Liver (tissue), 9 donors: ENCODE data around the gene PTCH2. TPM values are rescaled to one million over a fixed set of nuclear protein-coding genes. Genes with fewer than 3 reads are reported as not detected.

Experiments
- DNase-seq: peaks from one replicate; pipeline ENCODE4 v3.0.0-alpha.2; 2017; ENCODE audit warnings: low spot score
- H3K27ac ChIP-seq, 2 donors: one replicate each; pipeline ENCODE4 v1.7.0; 2013; ENCODE audit warnings: inconsistent platforms in 2 of 2, low read length in 2 of 2, control low read depth in 1 of 2, low read depth in 1 of 2, mild to moderate bottlenecking in 1 of 2
- H3K27me3 ChIP-seq, 4 donors: one replicate each; pipeline versions ENCODE4 v1.6.1 to v1.7.0; 2013; ENCODE audit warnings: low read length in 3 of 4, inconsistent platforms in 1 of 4, mild to moderate bottlenecking in 1 of 4, moderate library complexity in 1 of 4; ENCODE audit not compliant: control insufficient read depth in 4 of 4, insufficient read depth in 4 of 4
- H3K36me3 ChIP-seq, 4 donors: one replicate each; pipeline versions ENCODE4 v1.6.1 to v1.7.0; 2013; ENCODE audit warnings: low read length in 3 of 4, mild to moderate bottlenecking in 3 of 4, low read depth in 1 of 4, moderate library complexity in 1 of 4; ENCODE audit not compliant: control insufficient read depth in 4 of 4, insufficient read depth in 3 of 4
- H3K4me1 ChIP-seq, 4 donors: one replicate each; pipeline versions ENCODE4 v1.6.1 to v1.7.0; 2013; ENCODE audit warnings: low read length in 3 of 4, mild to moderate bottlenecking in 3 of 4, moderate library complexity in 1 of 4; ENCODE audit not compliant: control insufficient read depth in 4 of 4, insufficient read depth in 4 of 4
- H3K4me3 ChIP-seq, 3 donors: one replicate each; pipeline versions ENCODE4 v1.6.1 to v1.7.0; 2013; ENCODE audit warnings: low read length in 3 of 3, control low read depth in 1 of 3, low read depth in 1 of 3, mild to moderate bottlenecking in 1 of 3
- H3K9ac ChIP-seq, 2 donors: one replicate each; pipeline ENCODE4 v1.7.0; 2013; ENCODE audit warnings: low read length in 2 of 2, mild to moderate bottlenecking in 2 of 2, moderate library complexity in 2 of 2, control low read depth in 1 of 2, low read depth in 1 of 2
- H3K9me3 ChIP-seq, 4 donors: one replicate each; pipeline versions ENCODE4 v1.6.1 to v1.7.0; 2013; ENCODE audit warnings: low read length in 3 of 4; ENCODE audit not compliant: control insufficient read depth in 4 of 4
- FOXA1 ChIP-seq: IDR thresholded peaks from 2 replicates; pipeline ENCODE4 v1.6.1; 2016; ENCODE audit warnings: antibody characterized with exemption
- JUND ChIP-seq, 2 donors: IDR thresholded peaks; 2 replicates each; pipeline ENCODE4 v1.6.1; 2016; ENCODE audit warnings: antibody characterized with exemption in 2 of 2
- NR2F2 ChIP-seq: IDR thresholded peaks from 2 replicates; pipeline ENCODE4 v1.6.1; 2016; ENCODE audit warnings: antibody characterized with exemption
- YY1 ChIP-seq: IDR thresholded peaks from 2 replicates; pipeline ENCODE4 v1.6.1; 2016; ENCODE audit warnings: antibody characterized with exemption, mild to moderate bottlenecking
- WGBS: extraction: QIAGEN DNeasy Blood & Tissue Kit; methylation state at CpG from one replicate; pipeline ENCODE4 v1.1.7; 2013; 5-methylcytosine and 5-hydroxymethylcytosine counted together
- polyA plus RNA-seq, 2 donors: library from polyadenylated mRNA; stranded (reverse) in 1 of 2; unstranded in 1 of 2; fragments of 200-250 nt in 1 of 2; fragments of >200 nt in 1 of 2; fragmentation: Nextera tagmentation in 1 of 2; extraction: Ambion mirVana in 1 of 2; gene quantifications; one replicate each; pipeline versions ENCODE4 v1.2.1 to v1.2.3, GENCODE V29; 2013 to 2015
- total RNA-seq, 2 donors: library from RNA; depleted of rRNA; stranded (reverse); fragments of >200 nt; gene quantifications; one replicate each; pipeline ENCODE4 v1.2.3, GENCODE V29; 2014
- TF ChIP-seq, protein P1 (sequence below): IDR thresholded peaks from 2 replicates; pipeline ENCODE4 v1.6.1; 2016; ENCODE audit warnings: antibody characterized with exemption
- TF ChIP-seq, protein P2 (sequence below): IDR thresholded peaks from 2 replicates; pipeline ENCODE4 v1.6.1; 2016; ENCODE audit warnings: antibody characterized with exemption, mild to moderate bottlenecking
- TF ChIP-seq, protein P3 (sequence below): IDR thresholded peaks from 2 replicates; pipeline ENCODE4 v1.6.1; 2016; ENCODE audit warnings: antibody characterized with exemption
- TF ChIP-seq, protein P4 (sequence below): IDR thresholded peaks from 2 replicates; pipeline ENCODE4 v1.6.1; 2016; ENCODE audit warnings: antibody characterized with exemption
- donor health status: healthy.
- donor health status: healthy.
- donor health status: healthy.
- donor health status: healthy.
- donor health status: healthy.

The PTCH2 gene
- total and polyA plus RNA-seq, 4 donors: 0.14 to 0.24 (median 0.16) TPM

DNA sequence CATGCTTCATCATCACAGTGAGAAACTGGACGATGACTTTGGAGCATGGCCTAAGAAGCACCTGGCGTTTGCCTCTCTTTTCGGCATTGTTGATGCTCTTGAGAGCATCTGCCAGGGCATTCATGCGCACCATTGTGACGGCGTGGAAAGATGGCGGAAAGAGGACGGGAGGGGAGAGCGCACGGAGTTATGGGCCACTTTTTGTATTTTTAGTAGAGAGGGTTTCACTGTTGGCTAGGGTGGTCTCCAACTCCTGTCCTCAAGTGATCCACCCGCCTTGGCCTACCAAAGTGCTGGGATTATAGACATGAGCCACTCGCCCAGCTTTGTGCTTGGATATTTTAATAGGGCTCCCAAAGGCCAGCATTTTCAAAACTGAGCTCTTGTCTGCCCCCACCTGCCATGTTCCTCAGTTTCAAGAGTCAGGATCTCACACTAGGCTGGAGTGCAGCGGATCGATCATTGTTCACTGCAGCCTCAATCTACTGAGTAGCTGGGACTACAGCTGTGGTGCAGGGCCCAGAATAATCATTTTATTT is 62.4 kb downstream of the PTCH2 start:
- peaks cover 4 to 25% (median 13%) of the 10 kb centered on the region in 4 donors for H3K4me1 ChIP-seq

DNA sequence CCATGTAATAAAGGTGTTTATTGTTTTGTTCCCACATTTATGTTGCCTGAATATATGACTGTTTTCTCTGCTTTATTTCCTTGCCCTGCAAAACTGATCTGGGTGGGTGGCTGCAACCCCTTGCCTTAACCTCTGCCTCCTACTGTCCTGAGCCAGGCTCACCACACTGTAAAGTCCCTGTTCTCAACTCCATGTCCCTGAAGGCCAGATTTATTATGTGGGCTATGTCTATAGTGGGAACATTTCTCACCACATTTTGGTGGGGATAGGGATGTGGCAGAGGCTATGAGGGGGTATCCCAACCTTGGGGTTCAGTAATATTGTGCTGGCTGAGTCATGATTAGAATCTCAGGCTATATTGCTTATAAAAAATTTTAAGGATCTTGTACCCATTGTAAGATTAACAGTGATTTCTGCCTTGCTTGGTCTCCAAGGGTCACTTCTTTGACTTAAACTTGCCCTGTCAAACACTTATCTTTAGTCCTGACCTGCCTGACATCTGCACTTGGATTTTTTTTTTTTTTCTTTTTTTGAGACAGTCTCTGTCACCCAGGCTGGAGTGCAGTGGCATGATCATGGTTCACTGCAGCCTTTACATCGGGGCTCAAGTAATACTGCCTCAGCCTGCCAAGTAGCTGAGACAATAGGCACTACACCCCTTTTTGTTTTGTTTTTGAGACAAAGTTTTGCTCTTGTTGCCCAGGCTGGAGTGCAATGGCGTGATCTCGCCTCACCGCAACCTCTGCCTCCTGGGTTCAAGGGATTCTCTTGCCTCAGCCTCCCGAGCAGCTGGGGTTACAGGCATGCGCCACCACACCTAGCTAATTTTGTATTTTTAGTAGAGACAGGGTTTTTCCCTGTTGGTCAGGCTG is 64.1 kb downstream of the PTCH2 start:
- no peak for DNase-seq
- peaks cover 2 to 19% (median 11%) of the 10 kb centered on the region in 4 donors for H3K4me1 ChIP-seq
- no peak overlapping the region for H3K27ac ChIP-seq
- no peaks in the 10 kb centered on the region for H3K9me3 ChIP-seq
- TF ChIP-seq, protein P1, sequence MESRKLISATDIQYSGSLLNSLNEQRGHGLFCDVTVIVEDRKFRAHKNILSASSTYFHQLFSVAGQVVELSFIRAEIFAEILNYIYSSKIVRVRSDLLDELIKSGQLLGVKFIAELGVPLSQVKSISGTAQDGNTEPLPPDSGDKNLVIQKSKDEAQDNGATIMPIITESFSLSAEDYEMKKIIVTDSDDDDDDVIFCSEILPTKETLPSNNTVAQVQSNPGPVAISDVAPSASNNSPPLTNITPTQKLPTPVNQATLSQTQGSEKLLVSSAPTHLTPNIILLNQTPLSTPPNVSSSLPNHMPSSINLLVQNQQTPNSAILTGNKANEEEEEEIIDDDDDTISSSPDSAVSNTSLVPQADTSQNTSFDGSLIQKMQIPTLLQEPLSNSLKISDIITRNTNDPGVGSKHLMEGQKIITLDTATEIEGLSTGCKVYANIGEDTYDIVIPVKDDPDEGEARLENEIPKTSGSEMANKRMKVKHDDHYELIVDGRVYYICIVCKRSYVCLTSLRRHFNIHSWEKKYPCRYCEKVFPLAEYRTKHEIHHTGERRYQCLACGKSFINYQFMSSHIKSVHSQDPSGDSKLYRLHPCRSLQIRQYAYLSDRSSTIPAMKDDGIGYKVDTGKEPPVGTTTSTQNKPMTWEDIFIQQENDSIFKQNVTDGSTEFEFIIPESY: no peak
- TF ChIP-seq JUND (IDR thresholded peaks at IDR 0.05) (no peak), YY1 (no peak)
- TF ChIP-seq, protein P2, sequence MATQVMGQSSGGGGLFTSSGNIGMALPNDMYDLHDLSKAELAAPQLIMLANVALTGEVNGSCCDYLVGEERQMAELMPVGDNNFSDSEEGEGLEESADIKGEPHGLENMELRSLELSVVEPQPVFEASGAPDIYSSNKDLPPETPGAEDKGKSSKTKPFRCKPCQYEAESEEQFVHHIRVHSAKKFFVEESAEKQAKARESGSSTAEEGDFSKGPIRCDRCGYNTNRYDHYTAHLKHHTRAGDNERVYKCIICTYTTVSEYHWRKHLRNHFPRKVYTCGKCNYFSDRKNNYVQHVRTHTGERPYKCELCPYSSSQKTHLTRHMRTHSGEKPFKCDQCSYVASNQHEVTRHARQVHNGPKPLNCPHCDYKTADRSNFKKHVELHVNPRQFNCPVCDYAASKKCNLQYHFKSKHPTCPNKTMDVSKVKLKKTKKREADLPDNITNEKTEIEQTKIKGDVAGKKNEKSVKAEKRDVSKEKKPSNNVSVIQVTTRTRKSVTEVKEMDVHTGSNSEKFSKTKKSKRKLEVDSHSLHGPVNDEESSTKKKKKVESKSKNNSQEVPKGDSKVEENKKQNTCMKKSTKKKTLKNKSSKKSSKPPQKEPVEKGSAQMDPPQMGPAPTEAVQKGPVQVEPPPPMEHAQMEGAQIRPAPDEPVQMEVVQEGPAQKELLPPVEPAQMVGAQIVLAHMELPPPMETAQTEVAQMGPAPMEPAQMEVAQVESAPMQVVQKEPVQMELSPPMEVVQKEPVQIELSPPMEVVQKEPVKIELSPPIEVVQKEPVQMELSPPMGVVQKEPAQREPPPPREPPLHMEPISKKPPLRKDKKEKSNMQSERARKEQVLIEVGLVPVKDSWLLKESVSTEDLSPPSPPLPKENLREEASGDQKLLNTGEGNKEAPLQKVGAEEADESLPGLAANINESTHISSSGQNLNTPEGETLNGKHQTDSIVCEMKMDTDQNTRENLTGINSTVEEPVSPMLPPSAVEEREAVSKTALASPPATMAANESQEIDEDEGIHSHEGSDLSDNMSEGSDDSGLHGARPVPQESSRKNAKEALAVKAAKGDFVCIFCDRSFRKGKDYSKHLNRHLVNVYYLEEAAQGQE: no peak
- TF ChIP-seq, protein P3, sequence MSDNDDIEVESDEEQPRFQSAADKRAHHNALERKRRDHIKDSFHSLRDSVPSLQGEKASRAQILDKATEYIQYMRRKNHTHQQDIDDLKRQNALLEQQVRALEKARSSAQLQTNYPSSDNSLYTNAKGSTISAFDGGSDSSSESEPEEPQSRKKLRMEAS: no peak
- 96% methylated on average over 6 of the region's 6 CpGs for WGBS
- H3K36me3 ChIP-seq: peaks cover 5 to 29% (median 18%) of the 10 kb centered on the region in 4 donors
- no peaks in the 10 kb centered on the region for H3K27me3 ChIP-seq
- no peak overlapping the region for H3K4me3 ChIP-seq
- no peak overlapping the region for H3K9ac ChIP-seq

More for the DNA sequence above, 62.4 kb downstream of the PTCH2 start:
- Histone ChIP-seq H3K9me3 (no peaks in the 10 kb centered on the region), H3K9ac (no peak overlapping the region), H3K27me3 (no peaks in the 10 kb centered on the region), H3K36me3 (peaks cover 5 to 29% (median 18%) of the 10 kb centered on the region in 4 donors), H3K4me3 (no peak overlapping the region), H3K27ac (no peak overlapping the region)
- WGBS: 97% methylated on average over 14 of the region's 14 CpGs
- TF ChIP-seq FOXA1: no peak
- no peak for TF ChIP-seq NR2F2
- TF ChIP-seq, protein P4, sequence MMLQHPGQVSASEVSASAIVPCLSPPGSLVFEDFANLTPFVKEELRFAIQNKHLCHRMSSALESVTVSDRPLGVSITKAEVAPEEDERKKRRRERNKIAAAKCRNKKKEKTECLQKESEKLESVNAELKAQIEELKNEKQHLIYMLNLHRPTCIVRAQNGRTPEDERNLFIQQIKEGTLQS: no peak
- no peak for DNase-seq
